HG02642 (cell line): ENCODE results near the gene SLC25A25.
A peak's percentile ranks its signal among the peaks of the same experiment; 100 is the strongest.

Experiments used
- ATAC-seq: cut with Tn5 transposase; IDR thresholded peaks from one replicate; pipeline ENCODE4 v1.9.1; 2021; ENCODE audit warnings: mild to moderate bottlenecking; ENCODE audit not compliant: unreplicated experiment, poor library complexity

The SLC25A25 gene

GRCh38 chr9:128094166-128094949 lies 26.3 kb downstream of the SLC25A25 start:
- ATAC-seq: peak; percentile 93

- ATAC-seq: no peak
Observed at GRCh38 chr9:128094950-128095544, 27.0 kb downstream of the SLC25A25 start.

GRCh38 chr9:128096616-128097536 lies 28.8 kb downstream of the SLC25A25 start:
- no peak for ATAC-seq

GRCh38 chr9:128097543-128098296 lies 29.7 kb downstream of the SLC25A25 start:
- ATAC-seq: no peak

GRCh38 chr9:128098297-128099230 lies 30.5 kb downstream of the SLC25A25 start:
- ATAC-seq: no peak

GRCh38 chr9:128099231-128099931 lies 31.3 kb downstream of the SLC25A25 start:
- no peak for ATAC-seq

GRCh38 chr9:128099932-128100491 lies 32.0 kb downstream of the SLC25A25 start:
- no peak for ATAC-seq

GRCh38 chr9:128100581-128100980 lies 32.5 kb downstream of the SLC25A25 start:
- ATAC-seq: no peak

GRCh38 chr9:128101231-128101661 lies 33.2 kb downstream of the SLC25A25 start:
- no peak for ATAC-seq

GRCh38 chr9:128101690-128102089 lies 33.7 kb downstream of the SLC25A25 start:
- no peak for ATAC-seq

GRCh38 chr9:128102196-128102595 lies 34.2 kb downstream of the SLC25A25 start:
- ATAC-seq: no peak

- ATAC-seq: no peak
Observed at GRCh38 chr9:128102861-128103588, 35.0 kb downstream of the SLC25A25 start.

GRCh38 chr9:128103589-128103962 lies 35.5 kb downstream of the SLC25A25 start:
- no peak for ATAC-seq

- ATAC-seq: no peak
Observed at GRCh38 chr9:128104171-128104618, 36.2 kb downstream of the SLC25A25 start.

- no peak for ATAC-seq
Observed at GRCh38 chr9:128105538-128106175, 37.6 kb downstream of the SLC25A25 start.

- ATAC-seq: no peak
Observed at GRCh38 chr9:128106181-128106939, 38.3 kb downstream of the SLC25A25 start.
